ENCODE results near the gene PLCB2. TPM values are rescaled to one million over a fixed set of nuclear protein-coding genes. Genes with fewer than 3 reads are reported as not detected.

PLCB2 gene
- total RNA-seq, 3 donors from 2014 or later = 9.9 to 21.8 (median 17.4) TPM

- no peaks in the 10 kb centered on the region for H3K36me3 ChIP-seq (ENCODE audit: low read depth)
- H3K9me3 ChIP-seq = no peaks in the 10 kb centered on the region
- intact Hi-C loops (cut with DNase I, micrococcal nuclease) = no loop called here
- TF ChIP-seq CTCF (IDR thresholded peaks at IDR 0.05) = no peak
- H3K4me1 ChIP-seq (ENCODE audit: low read depth) = peaks cover 23% of the 10 kb centered on the region
- ATAC-seq (no peak), DNase-seq (no peak)
- no peak overlapping the region for H3K4me3 ChIP-seq
These were observed 20.2 kb downstream of the PLCB2 start for GRCh38 chr15:40287505-40287904.

GRCh38 chr15:40286794-40287193, 20.9 kb downstream of the PLCB2 start:
- no peak for TF ChIP-seq CTCF (IDR thresholded peaks at IDR 0.05)
- DNase-seq (no peak), ATAC-seq (no peak)
- peaks cover 30% of the 10 kb centered on the region for H3K4me1 ChIP-seq (ENCODE audit: low read depth)
- intact Hi-C loops (cut with DNase I, micrococcal nuclease) = no loop called here
- no peaks in the 10 kb centered on the region for H3K9me3 ChIP-seq
- H3K36me3 ChIP-seq (ENCODE audit: low read depth) = no peaks in the 10 kb centered on the region
- no peak overlapping the region for H3K4me3 ChIP-seq

GRCh38 chr15:40286061-40286532, 21.6 kb downstream of the PLCB2 start:
- intact Hi-C loops (cut with DNase I, micrococcal nuclease) = no loop called here
- ATAC-seq = no peak
- no peaks in the 10 kb centered on the region for H3K36me3 ChIP-seq (ENCODE audit: low read depth)
- no peaks in the 10 kb centered on the region for H3K9me3 ChIP-seq
- peaks cover 36% of the 10 kb centered on the region for H3K4me1 ChIP-seq (ENCODE audit: low read depth)
- TF ChIP-seq CTCF (IDR thresholded peaks at IDR 0.05) = no peak
- no peak overlapping the region for H3K4me3 ChIP-seq
- no peak for DNase-seq

GRCh38 chr15:40285554-40286011, 22.2 kb downstream of the PLCB2 start:
- intact Hi-C loops (cut with DNase I, micrococcal nuclease) = no loop called here
- no peak for TF ChIP-seq CTCF (IDR thresholded peaks at IDR 0.05)

GRCh38 chr15:40285151-40285550, 22.6 kb downstream of the PLCB2 start:
- intact Hi-C loops (cut with DNase I, micrococcal nuclease) = no loop called here
- DNase-seq = no peak

More at GRCh38 chr15:40285554-40286011, 22.2 kb downstream of the PLCB2 start:
- DNase-seq (no peak), ATAC-seq (no peak)
- no peaks in the 10 kb centered on the region for H3K36me3 ChIP-seq (ENCODE audit: low read depth)
- H3K4me3 ChIP-seq = no peak overlapping the region
- H3K4me1 ChIP-seq (ENCODE audit: low read depth) = peaks cover 33% of the 10 kb centered on the region
- H3K9me3 ChIP-seq = no peaks in the 10 kb centered on the region

More at GRCh38 chr15:40285151-40285550, 22.6 kb downstream of the PLCB2 start:
- Histone ChIP-seq H3K4me1 (ENCODE audit: low read depth) (peaks cover 30% of the 10 kb centered on the region), H3K9me3 (no peaks in the 10 kb centered on the region), H3K4me3 (no peak overlapping the region), H3K36me3 (ENCODE audit: low read depth) (no peaks in the 10 kb centered on the region)
- TF ChIP-seq CTCF (IDR thresholded peaks at IDR 0.05) = no peak
- no peak for ATAC-seq

Data from mucosa of descending colon (tissue), 3 donors.